Body of pancreas (tissue), 4 donors: Measurements from ENCODE around the gene SLC26A11.

ENCODE experiments used
- POLR2A ChIP-seq, 3 donors: fragments of 450-650 bp; IDR thresholded peaks; one replicate each; pipeline ENCODE4 v1.6.1; 2016; ENCODE audit warnings: antibody characterized with exemption in 3 of 3, mild to moderate bottlenecking in 2 of 3
- TF ChIP-seq, protein P1 (sequence below), 7 experiments: fragments of 450-650 bp in 4 of 7; fragments of 200-600 bp in 3 of 7; sonication (generic) in 3 of 7; IDR thresholded peaks; one replicate each; pipeline ENCODE4 v1.5.1; 2016 to 2019; ENCODE audit warnings: antibody characterized with exemption in 7 of 7

GRCh38 chr17:80202197-80202596, 18.0 kb upstream of the SLC26A11 start:
- TF ChIP-seq, protein P1, sequence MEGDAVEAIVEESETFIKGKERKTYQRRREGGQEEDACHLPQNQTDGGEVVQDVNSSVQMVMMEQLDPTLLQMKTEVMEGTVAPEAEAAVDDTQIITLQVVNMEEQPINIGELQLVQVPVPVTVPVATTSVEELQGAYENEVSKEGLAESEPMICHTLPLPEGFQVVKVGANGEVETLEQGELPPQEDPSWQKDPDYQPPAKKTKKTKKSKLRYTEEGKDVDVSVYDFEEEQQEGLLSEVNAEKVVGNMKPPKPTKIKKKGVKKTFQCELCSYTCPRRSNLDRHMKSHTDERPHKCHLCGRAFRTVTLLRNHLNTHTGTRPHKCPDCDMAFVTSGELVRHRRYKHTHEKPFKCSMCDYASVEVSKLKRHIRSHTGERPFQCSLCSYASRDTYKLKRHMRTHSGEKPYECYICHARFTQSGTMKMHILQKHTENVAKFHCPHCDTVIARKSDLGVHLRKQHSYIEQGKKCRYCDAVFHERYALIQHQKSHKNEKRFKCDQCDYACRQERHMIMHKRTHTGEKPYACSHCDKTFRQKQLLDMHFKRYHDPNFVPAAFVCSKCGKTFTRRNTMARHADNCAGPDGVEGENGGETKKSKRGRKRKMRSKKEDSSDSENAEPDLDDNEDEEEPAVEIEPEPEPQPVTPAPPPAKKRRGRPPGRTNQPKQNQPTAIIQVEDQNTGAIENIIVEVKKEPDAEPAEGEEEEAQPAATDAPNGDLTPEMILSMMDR (IDR thresholded peaks at IDR 0.05), result no peak
- TF ChIP-seq POLR2A (IDR thresholded peaks at IDR 0.05), result no peak
